ENCODE data around the gene ASB15. TPM values are rescaled to one million over a fixed set of nuclear protein-coding genes. Genes with fewer than 3 reads are reported as not detected.

The ASB15 gene
- total and polyA plus RNA-seq, 2 of the 8 experiments (the other 6 are each of a cell fraction or from before 2014, with no cell fraction given) = not detected

DNA sequence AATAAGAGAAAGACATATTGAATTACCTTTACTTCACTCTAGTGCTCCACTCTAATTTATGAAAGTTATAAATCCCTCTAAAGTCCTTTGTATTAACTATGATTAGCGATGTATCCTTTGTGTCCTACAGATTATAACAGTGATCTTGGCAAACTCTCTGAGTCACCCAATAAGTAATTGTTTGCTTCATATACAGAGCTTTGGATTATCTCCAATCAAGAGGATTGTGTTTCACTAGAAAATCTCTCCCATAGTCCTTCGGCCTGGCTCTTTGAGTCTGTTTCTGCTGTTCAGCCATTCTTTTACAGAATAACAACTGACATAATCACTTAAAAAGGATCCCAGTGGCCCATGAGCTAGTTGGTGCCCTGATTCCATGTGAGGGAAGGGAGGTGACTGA is 63.5 kb downstream of the ASB15 start:
- H3K9ac ChIP-seq (replicated peaks in 1 of 4; ENCODE audit: extremely low read depth in 1 of 4, low read depth in 3 of 4, low read length in 3 of 4) = no peak overlapping the region
- no peaks in the 10 kb centered on the region for H3K27me3 ChIP-seq (replicated peaks in 1 of 4; ENCODE audit: control insufficient read depth in 3 of 4, extremely low read depth in 1 of 4, insufficient read depth in 3 of 4, low read length in 3 of 4)
- H2BK12ac ChIP-seq (ENCODE audit: low read depth, low read length) = no peak overlapping the region
- H3K23ac ChIP-seq (ENCODE audit: insufficient read length) = no peak overlapping the region
- H2BK15ac ChIP-seq (ENCODE audit: low read length) = no peak overlapping the region
- POLR2A ChIA-PET (ENCODE audit: partially characterized antibody) = interaction anchor here (1.3 to 1.8 kb wide), 3 partner anchors 9 to 20 kb away, joined by 3 to 5 read pairs (median 4); no protein-coding TSS in a partner anchor
- H2AFZ ChIP-seq (ENCODE audit: low read length) = no peak overlapping the region
- H3K14ac ChIP-seq (ENCODE audit: insufficient read length) = no peak overlapping the region
- H2BK120ac ChIP-seq (replicated peaks; ENCODE audit: low read depth, low read length) = no peak overlapping the region
- no peaks in the 10 kb centered on the region for H3K79me1 ChIP-seq (ENCODE audit: low read depth, low read length)
- CTCF ChIA-PET (ENCODE audit: partially characterized antibody) = interaction anchor here (1.3 to 2.5 kb wide), 5 partner anchors 9 to 41 kb away, joined by 3 to 10 read pairs (median 6); partner anchors contain the start of gene LMOD2
- peaks cover 0 to 2% of the 10 kb centered on the region in 2 experiments; a peak in 1 of 4 replicates for H3K9me3 ChIP-seq (ENCODE audit: insufficient read depth in 2 of 2, low read depth in 1 of 2, low read length in 1 of 2)
- H3K56ac ChIP-seq (replicated peaks; ENCODE audit: insufficient read length, low read depth, low read length) = no peak overlapping the region
- peaks cover 0 to 3% (median 1%) of the 10 kb centered on the region in 4 experiments; a peak in 1 of 7 replicates for H3K4me1 ChIP-seq (replicated peaks in 1 of 4; ENCODE audit: control insufficient read depth in 3 of 4, insufficient read depth in 4 of 4, low read length in 3 of 4)
- DNase-seq (ENCODE audit: low read depth in 1 of 2, low spot score in 2 of 2) (no peak), FAIRE-seq (no peak)
- H3K27ac ChIP-seq (ENCODE audit: low read depth, low read length) = no peak overlapping the region
- H3K79me2 ChIP-seq (ENCODE audit: control insufficient read depth in 1 of 2, insufficient read depth in 2 of 2, low read length in 2 of 2) = no peaks in the 10 kb centered on the region
- H4K91ac ChIP-seq (replicated peaks; ENCODE audit: insufficient read length, low read length) = no peak overlapping the region
- no peaks in the 10 kb centered on the region for H4K20me1 ChIP-seq (replicated peaks in 1 of 2; ENCODE audit: control insufficient read depth in 1 of 2, insufficient read depth in 2 of 2, low read length in 2 of 2)
- H3K4me2 ChIP-seq (ENCODE audit: insufficient read depth in 1 of 2, low read depth in 2 of 2, low read length in 2 of 2) = no peak overlapping the region
- H2BK20ac ChIP-seq (ENCODE audit: low read length) = no peak overlapping the region
- no peak overlapping the region for H3K18ac ChIP-seq (ENCODE audit: extremely low read depth, low read length)
- 95% methylated on average over 2 of the region's 2 CpGs; no CpG with 5 or more reads in 1 of the 2 experiments for WGBS, 2 experiments (ENCODE audit: extremely low coverage in 1 of 2, insufficient coverage in 1 of 2, insufficient read length in 1 of 2, insufficient replicate concordance in 2 of 2, low coverage in 1 of 2, low lambda C conversion rate in 2 of 2, missing lambda C conversion rate in 1 of 2)
- no peak overlapping the region for H2BK5ac ChIP-seq (ENCODE audit: low read depth, low read length)
- H3K4me3 ChIP-seq (ENCODE audit: extremely low read depth in 1 of 4, insufficient read depth in 2 of 4, low read depth in 3 of 4, low read length in 4 of 4) = no peak overlapping the region
- no peaks in the 10 kb centered on the region for H3K23me2 ChIP-seq (ENCODE audit: low read depth, low read length)
- H4K8ac ChIP-seq (ENCODE audit: extremely low read depth, insufficient read depth, low read length) = no peak overlapping the region
- no peak overlapping the region for H3K4ac ChIP-seq (replicated peaks; ENCODE audit: insufficient read length, low read depth, low read length)
- no peaks in the 10 kb centered on the region for H3K36me3 ChIP-seq (ENCODE audit: control insufficient read depth in 2 of 4, insufficient read depth in 4 of 4, low read length in 3 of 4)
- H2AK5ac ChIP-seq (ENCODE audit: low read depth, low read length) = no peak overlapping the region
- no peak for TF ChIP-seq SP2 (IDR thresholded peaks at IDR 0.05; ENCODE audit: low read length)
- no peak for TF ChIP-seq CHD1 (IDR thresholded peaks at IDR 0.05; ENCODE audit: low read depth, low read length)
- no peak for TF ChIP-seq RNF2 (IDR thresholded peaks at IDR 0.05; ENCODE audit: borderline replicate concordance, low read depth, low read length, missing control alignments, poor library complexity, severe bottlenecking)
- TF ChIP-seq EGR1 (IDR thresholded peaks at IDR 0.05; ENCODE audit: borderline replicate concordance, low read depth, low read length) = no peak
- no peak for TF ChIP-seq CBX8 (IDR thresholded peaks at IDR 0.05; ENCODE audit: borderline replicate concordance, low read depth, low read length)
- no peak for TF ChIP-seq BRCA1 (IDR thresholded peaks at IDR 0.05; ENCODE audit: low read depth, low read length)
- no peak for TF ChIP-seq POLR2A (IDR thresholded peaks at IDR 0.05; ENCODE audit: control extremely low read depth in 1 of 2, low read depth in 2 of 2, low read length in 2 of 2)
- H4K5ac ChIP-seq (ENCODE audit: insufficient read length, low read depth, low read length) = no peak overlapping the region
